ENCODE data around the gene GYPE.
"Not testable (repeated sequence)": the region's sequence is repeated elsewhere in the genome, so short reads cannot be mapped to it uniquely, and the experiment has no call there.

DNA sequence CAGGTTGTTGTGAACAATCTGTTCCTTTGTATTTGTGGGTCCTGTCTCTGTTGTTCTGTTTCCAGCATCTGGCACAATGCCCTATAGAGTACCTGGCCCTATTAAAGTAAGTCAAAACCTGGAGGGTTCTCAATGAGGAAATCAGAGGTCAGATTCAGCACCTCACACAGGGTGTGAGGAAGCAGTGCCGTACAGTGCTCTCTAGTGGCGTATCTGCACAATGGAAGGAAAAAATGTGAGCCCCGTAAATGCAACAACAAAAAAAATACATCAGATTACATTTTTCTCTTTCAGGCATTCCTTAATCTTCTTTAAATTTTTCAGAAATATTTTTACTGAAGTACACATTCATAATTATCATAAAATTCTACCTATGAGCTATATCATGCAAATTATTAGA is 2.5 kb upstream of the GYPE start:
- TF ChIP-seq, protein P1, sequence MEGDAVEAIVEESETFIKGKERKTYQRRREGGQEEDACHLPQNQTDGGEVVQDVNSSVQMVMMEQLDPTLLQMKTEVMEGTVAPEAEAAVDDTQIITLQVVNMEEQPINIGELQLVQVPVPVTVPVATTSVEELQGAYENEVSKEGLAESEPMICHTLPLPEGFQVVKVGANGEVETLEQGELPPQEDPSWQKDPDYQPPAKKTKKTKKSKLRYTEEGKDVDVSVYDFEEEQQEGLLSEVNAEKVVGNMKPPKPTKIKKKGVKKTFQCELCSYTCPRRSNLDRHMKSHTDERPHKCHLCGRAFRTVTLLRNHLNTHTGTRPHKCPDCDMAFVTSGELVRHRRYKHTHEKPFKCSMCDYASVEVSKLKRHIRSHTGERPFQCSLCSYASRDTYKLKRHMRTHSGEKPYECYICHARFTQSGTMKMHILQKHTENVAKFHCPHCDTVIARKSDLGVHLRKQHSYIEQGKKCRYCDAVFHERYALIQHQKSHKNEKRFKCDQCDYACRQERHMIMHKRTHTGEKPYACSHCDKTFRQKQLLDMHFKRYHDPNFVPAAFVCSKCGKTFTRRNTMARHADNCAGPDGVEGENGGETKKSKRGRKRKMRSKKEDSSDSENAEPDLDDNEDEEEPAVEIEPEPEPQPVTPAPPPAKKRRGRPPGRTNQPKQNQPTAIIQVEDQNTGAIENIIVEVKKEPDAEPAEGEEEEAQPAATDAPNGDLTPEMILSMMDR (IDR thresholded peaks at IDR 0.05) = peak in 4 of 7 experiments; percentile 11 to 27 (median 18)
- not testable (repeated sequence) for TF ChIP-seq POLR2A (IDR thresholded peaks at IDR 0.05)

All from body of pancreas (tissue), 4 donors.